DOHH2 (cell line): ENCODE measurements around the gene SPIRE1.

Experiments
- H3F3A ChIP-seq: fragments of 200-600 bp; sonication (generic), shearing (Covaris generic); 2 replicates; pipeline ENCODE4 v1.6.0; 2016; ENCODE audit warnings: antibody characterized with exemption, mild to moderate bottlenecking; ENCODE audit not compliant: control insufficient read depth, insufficient read depth
- H3K27ac ChIP-seq: fragments of 200-600 bp; sonication (generic); 2 replicates; pipeline ENCODE4 v1.5.1; 2014; ENCODE audit warnings: low read depth, mild to moderate bottlenecking, low read length, moderate library complexity
- H3K27me3 ChIP-seq: fragments of 200-600 bp; sonication (generic); 2 replicates; pipeline ENCODE4 v1.6.1; 2014; ENCODE audit warnings: mild to moderate bottlenecking, low read length, mixed read lengths; ENCODE audit not compliant: control insufficient read depth
- H3K36me3 ChIP-seq: fragments of 200-600 bp; sonication (generic); 2 replicates; pipeline ENCODE4 v1.6.1; 2014; ENCODE audit warnings: mild to moderate bottlenecking, low read length, moderate library complexity, mixed read lengths; ENCODE audit not compliant: control insufficient read depth
- H3K4me1 ChIP-seq: fragments of 200-600 bp; sonication (generic); 2 replicates; pipeline ENCODE4 v1.6.1; 2014; ENCODE audit warnings: mild to moderate bottlenecking, low read length, mixed read lengths; ENCODE audit not compliant: control insufficient read depth
- H3K4me2 ChIP-seq: fragments of 200-600 bp; sonication (generic); 2 replicates; pipeline ENCODE4 v1.6.0; 2014; ENCODE audit warnings: mild to moderate bottlenecking, low read length, moderate library complexity
- H3K4me3 ChIP-seq: fragments of 200-600 bp; sonication (generic); 2 replicates; pipeline ENCODE4 v1.5.1; 2014; ENCODE audit warnings: mild to moderate bottlenecking, low read length, mixed read lengths
- H3K79me2 ChIP-seq: fragments of 200-600 bp; sonication (generic); 2 replicates; pipeline ENCODE4 v1.6.1; 2014; ENCODE audit warnings: mild to moderate bottlenecking, low read length, mixed read lengths; ENCODE audit not compliant: control insufficient read depth
- H3K9me2 ChIP-seq: fragments of 200-600 bp; sonication (generic); replicated peaks from 2 replicates; pipeline ENCODE4 v1.6.1; 2014; ENCODE audit warnings: mild to moderate bottlenecking, low read length, mixed read lengths; ENCODE audit not compliant: control insufficient read depth
- H3K9me3 ChIP-seq: fragments of 200-600 bp; sonication (generic); 2 replicates; pipeline ENCODE4 v1.6.1; 2014; ENCODE audit warnings: antibody characterized with exemption, low read length, mixed read lengths; ENCODE audit not compliant: control insufficient read depth, insufficient read depth
- H4K20me1 ChIP-seq: fragments of 200-600 bp; sonication (generic); 2 replicates; pipeline ENCODE4 v1.6.0; 2014; ENCODE audit warnings: low read depth, mild to moderate bottlenecking, antibody characterized with exemption, low read length, moderate library complexity; ENCODE audit not compliant: control insufficient read depth, insufficient read depth
- CTCF ChIP-seq: fragments of 200-600 bp; sonication (generic); IDR thresholded peaks from one replicate; pipeline ENCODE4 v1.5.1; 2014; ENCODE audit warnings: antibody characterized with exemption, mild to moderate bottlenecking, low read depth, low read length; ENCODE audit not compliant: poor library complexity, severe bottlenecking
- EZH2phosphoT487 ChIP-seq: fragments of 200-600 bp; sonication (generic); IDR thresholded peaks from 2 replicates; pipeline ENCODE4 v1.6.1; 2017; ENCODE audit warnings: borderline replicate concordance, mild to moderate bottlenecking, antibody characterized with exemption, low read length, moderate library complexity, mixed read lengths

SPIRE1 gene

GRCh38 chr18:12574494-12575185 is 83.3 kb downstream of the SPIRE1 start:
- no peaks in the 10 kb centered on the region; the same call in 1 of the 2 replicates for H3K27me3 ChIP-seq
- no peak overlapping the region for H3K27ac ChIP-seq
- H3K9me2 ChIP-seq, result no peaks in the 10 kb centered on the region
- H3F3A ChIP-seq, result no peaks in the 10 kb centered on the region
- no peak overlapping the region for H3K4me3 ChIP-seq
- no peaks in the 10 kb centered on the region for H4K20me1 ChIP-seq
- H3K4me1 ChIP-seq, result peaks cover 16% of the 10 kb centered on the region
- H3K36me3 ChIP-seq, result no peaks in the 10 kb centered on the region
- H3K79me2 ChIP-seq, result no peaks in the 10 kb centered on the region
- H3K4me2 ChIP-seq, result no peak overlapping the region
- no peak for TF ChIP-seq EZH2phosphoT487
- TF ChIP-seq CTCF, result no peak
- no peaks in the 10 kb centered on the region for H3K9me3 ChIP-seq

- H3F3A ChIP-seq, result no peaks in the 10 kb centered on the region
- TF ChIP-seq EZH2phosphoT487 (no peak), CTCF (no peak)
- no peak overlapping the region for H3K4me2 ChIP-seq
- no peaks in the 10 kb centered on the region for H4K20me1 ChIP-seq
- no peaks in the 10 kb centered on the region for H3K36me3 ChIP-seq
- no peaks in the 10 kb centered on the region for H3K9me2 ChIP-seq
- H3K9me3 ChIP-seq, result no peaks in the 10 kb centered on the region
- H3K27me3 ChIP-seq, result no peaks in the 10 kb centered on the region; the same call in 1 of the 2 replicates
- no peaks in the 10 kb centered on the region for H3K4me1 ChIP-seq
- no peak overlapping the region for H3K27ac ChIP-seq
- H3K4me3 ChIP-seq, result no peak overlapping the region
- H3K79me2 ChIP-seq, result no peaks in the 10 kb centered on the region
These were observed 86.3 kb downstream of the SPIRE1 start for GRCh38 chr18:12571630-12572029.

GRCh38 chr18:12569791-12570190 is 88.1 kb downstream of the SPIRE1 start:
- no peak overlapping the region for H3K27ac ChIP-seq
- no peaks in the 10 kb centered on the region for H3K36me3 ChIP-seq
- H3K9me2 ChIP-seq, result no peaks in the 10 kb centered on the region
- TF ChIP-seq EZH2phosphoT487 (no peak), CTCF (no peak)
- no peaks in the 10 kb centered on the region; the same call in 1 of the 2 replicates for H3K27me3 ChIP-seq
- H3F3A ChIP-seq, result no peaks in the 10 kb centered on the region
- no peak overlapping the region for H3K4me3 ChIP-seq
- no peaks in the 10 kb centered on the region for H4K20me1 ChIP-seq
- H3K4me1 ChIP-seq, result no peaks in the 10 kb centered on the region
- H3K4me2 ChIP-seq, result no peak overlapping the region
- no peaks in the 10 kb centered on the region for H3K9me3 ChIP-seq
- no peaks in the 10 kb centered on the region for H3K79me2 ChIP-seq
